IMR-90 (cell line): ENCODE results near the gene OR10J1. TPM values are rescaled to one million over a fixed set of nuclear protein-coding genes. Genes with fewer than 3 reads are reported as not detected.
A peak's percentile ranks its signal among the peaks of the same experiment; 100 is the strongest.

Experiments
- ATAC-seq: fragments of 200-7000 bp; cut with Tn5 transposase; 2 replicates; pipeline ENCODE4 v1.9.1; 2020; ENCODE audit warnings: low read depth, mild to moderate bottlenecking, moderate library complexity
- BruUV-seq: library from RNA; stranded (reverse); fragments of 400-500 nt; replicated peaks from 2 replicates; lab custom pipeline; 2021; lab: Mats Ljungman, UMichigan
- CTCF ChIA-PET: fragments of 300-600 bp; formaldehyde crosslinking; extraction: SDS; loops from one replicate; lab custom pipeline; 2021; ENCODE audit warnings: antibody characterized with exemption; lab: Yijun Ruan, JAX
- POLR2A ChIA-PET: fragments of 300-600 bp; sonication (Branson Sonifier 250); formaldehyde crosslinking; loops from one replicate; lab custom pipeline; 2022; ENCODE audit warnings: antibody characterized with exemption; ENCODE audit not compliant: unreplicated experiment; lab: Charles Lee
- DNase-seq: peaks from one replicate; pipeline ENCODE4 v3.0.0; 2013
- H2AFZ ChIP-seq: replicated peaks from 2 replicates; pipeline ENCODE3; 2013; ENCODE audit warnings: low read length, mild to moderate bottlenecking; ENCODE audit not compliant: poor library complexity
- H2AK5ac ChIP-seq: 2 replicates; pipeline ENCODE4 v1.6.1; 2013; ENCODE audit warnings: low read depth, low read length, inconsistent platforms
- H2AK9ac ChIP-seq: replicated peaks from 2 replicates; pipeline ENCODE3; 2013; ENCODE audit warnings: mild to moderate bottlenecking, low read depth, low read length, moderate library complexity; ENCODE audit not compliant: poor library complexity
- H2BK120ac ChIP-seq: 2 replicates; pipeline ENCODE4 v1.6.1; 2013; ENCODE audit warnings: low read depth, low read length, inconsistent platforms
- H2BK15ac ChIP-seq: 3 replicates; pipeline ENCODE4 v1.6.1; 2013; ENCODE audit warnings: low read depth, low read length, inconsistent platforms
- H2BK20ac ChIP-seq: 2 replicates; pipeline ENCODE4 v1.6.1; 2013; ENCODE audit warnings: low read depth, mild to moderate bottlenecking, inconsistent platforms, low read length, moderate library complexity
- H2BK5ac ChIP-seq: 2 replicates; pipeline ENCODE4 v1.6.1; 2013; ENCODE audit warnings: mild to moderate bottlenecking, low read depth, low read length, inconsistent platforms; ENCODE audit not compliant: poor library complexity, severe bottlenecking
- H3K14ac ChIP-seq: replicated peaks from 2 replicates; pipeline ENCODE4 v1.6.1; 2013; ENCODE audit warnings: low read depth, low read length, inconsistent platforms
- H3K18ac ChIP-seq: 2 replicates; pipeline ENCODE4 v1.6.1; 2013; ENCODE audit warnings: low read depth, low read length, control low read depth
- H3K23ac ChIP-seq: 2 replicates; pipeline ENCODE4 v1.6.1; 2013; ENCODE audit warnings: low read depth, low read length, inconsistent platforms
- H3K27ac ChIP-seq: 2 replicates; pipeline ENCODE4 v1.5.1; 2013; ENCODE audit warnings: mild to moderate bottlenecking, control low read depth, low read length; ENCODE audit not compliant: insufficient read depth
- H3K27me3 ChIP-seq: 2 replicates; pipeline ENCODE4 v1.6.1; 2013; ENCODE audit warnings: low read length; ENCODE audit not compliant: control insufficient read depth, insufficient read depth
- H3K36me3 ChIP-seq: 2 replicates; pipeline ENCODE4 v1.6.1; 2013; ENCODE audit warnings: low read length, mixed read lengths; ENCODE audit not compliant: control insufficient read depth, insufficient read depth
- H3K4ac ChIP-seq: 2 replicates; pipeline ENCODE4 v1.6.1; 2013; ENCODE audit warnings: low read depth, low read length, inconsistent platforms
- H3K4me1 ChIP-seq: 2 replicates; pipeline ENCODE4 v1.6.1; 2013; ENCODE audit warnings: low read length, mixed read lengths; ENCODE audit not compliant: control insufficient read depth, insufficient read depth
- H3K4me2 ChIP-seq: 2 replicates; pipeline ENCODE4 v1.6.1; 2013; ENCODE audit warnings: low read depth, mild to moderate bottlenecking, control low read depth, low read length, moderate library complexity
- H3K4me3 ChIP-seq: 2 replicates; pipeline ENCODE4 v1.5.1; 2013; ENCODE audit warnings: low read depth, mild to moderate bottlenecking, control low read depth, low read length, moderate library complexity; ENCODE audit not compliant: insufficient read depth
- H3K56ac ChIP-seq: 2 replicates; pipeline ENCODE4 v1.6.1; 2013; ENCODE audit warnings: low read length, inconsistent platforms; ENCODE audit not compliant: insufficient read depth; ENCODE audit errors: extremely low read depth
- H3K79me1 ChIP-seq, 2 experiments: 2 replicates each; pipeline ENCODE4 v1.6.1; 2013; ENCODE audit warnings: low read length in 2 of 2, inconsistent platforms in 1 of 2, low read depth in 1 of 2
- H3K9ac ChIP-seq: 2 replicates; pipeline ENCODE4 v1.6.1; 2013; ENCODE audit warnings: low read depth, low read length, control low read depth
- H3K9me1 ChIP-seq: 2 replicates; pipeline ENCODE4 v1.6.1; 2013; ENCODE audit warnings: low read length, inconsistent platforms; ENCODE audit not compliant: insufficient read depth
- H3K9me3 ChIP-seq: 2 replicates; pipeline ENCODE4 v1.6.1; 2013; ENCODE audit warnings: low read length; ENCODE audit not compliant: control insufficient read depth, insufficient read depth
- H4K20me1 ChIP-seq: 2 replicates; pipeline ENCODE4 v1.6.1; 2013; ENCODE audit warnings: low read length, inconsistent platforms; ENCODE audit not compliant: insufficient read depth
- H4K5ac ChIP-seq: 2 replicates; pipeline ENCODE4 v1.6.1; 2013; ENCODE audit warnings: mild to moderate bottlenecking, low read depth, low read length, control low read depth
- H4K8ac ChIP-seq, 2 experiments: 2 replicates each; pipeline ENCODE4 v1.6.1; 2013; ENCODE audit warnings: low read depth in 2 of 2, low read length in 2 of 2, control low read depth in 1 of 2, inconsistent platforms in 1 of 2
- H4K91ac ChIP-seq: 2 replicates; pipeline ENCODE4 v1.6.1; 2013; ENCODE audit warnings: low read depth, low read length, inconsistent platforms; ENCODE audit not compliant: insufficient read depth
- CTCF ChIP-seq: conservative IDR thresholded peaks from 2 replicates; pipeline ENCODE4 v1.5.1; 2012; ENCODE audit warnings: mild to moderate bottlenecking, low read depth, low read length, improper control_type of control experiment
- POLR2A ChIP-seq: IDR thresholded peaks from 2 replicates; pipeline ENCODE4 v1.6.1; 2012; ENCODE audit warnings: mild to moderate bottlenecking, low read depth, low read length
- SMC3 ChIP-seq: fragments of 150-350 bp; IDR thresholded peaks from 2 replicates; pipeline ENCODE4 v1.6.1; 2016; ENCODE audit warnings: low read depth, mild to moderate bottlenecking, antibody characterized with exemption, low read length, moderate library complexity
- USF2 ChIP-seq: fragments of 150-350 bp; IDR thresholded peaks from 2 replicates; pipeline ENCODE4 v1.6.1; 2017; ENCODE audit warnings: mild to moderate bottlenecking, antibody characterized with exemption, low read length, low read depth
- WGBS, 2 experiments: methylation state at CpG; one replicate each; pipeline versions ENCODE4 v1.1.5 to v1.1.7; 2013; ENCODE audit warnings: missing lambda C conversion rate in 2 of 2; ENCODE audit not compliant: insufficient read length in 1 of 2; ENCODE audit errors: extremely low coverage in 2 of 2; 5-methylcytosine and 5-hydroxymethylcytosine counted together
- dilution Hi-C: fragments of 300-500 bp; cut with HindIII; formaldehyde crosslinking; loops from one replicate; pipeline ENCODE4 v1.14.3; 2018; ENCODE audit warnings: low sequenced_read_pairs; ENCODE audit not compliant: unreplicated experiment
- in situ Hi-C: fragments of 300-500 bp; cut with MboI; formaldehyde crosslinking; loops from 3 replicates; pipeline ENCODE4 v1.14.3; 2019; ENCODE audit warnings: low sequenced_read_pairs, inconsistent platforms, mixed read lengths
- intact Hi-C: fragments of 100-400 bp; cut with micrococcal nuclease; formaldehyde crosslinking; loops from 2 replicates; pipeline ENCODE4 v1.10.0; 2022
- polyA plus RNA-seq, 3 experiments: library from polyadenylated mRNA; depleted of rRNA; stranded (reverse); fragments of >200 nt; gene quantifications; 2 replicates each; pipeline ENCODE4 v1.2.3, GENCODE V29; 2012; ENCODE audit warnings: low replicate concordance in 1 of 3
- total RNA-seq: library from RNA; depleted of rRNA; stranded (reverse); fragments of >200 nt; gene quantifications from 2 replicates; pipeline ENCODE4 v1.2.3, GENCODE V29; 2012

Gene OR10J1
- total and polyA plus RNA-seq, 2 of the 4 experiments (the other 2 are of a cell fraction): not detected

- Histone ChIP-seq H2BK120ac (no peak overlapping the region), H2BK20ac (no peak overlapping the region), H4K5ac (no peak overlapping the region), H2BK15ac (no peak overlapping the region), H3K9ac (no peak overlapping the region), H3K36me3 (no peaks in the 10 kb centered on the region), H2AFZ (no peak overlapping the region), H3K4me3 (no peak overlapping the region), H4K20me1 (no peaks in the 10 kb centered on the region), H3K56ac (no peak overlapping the region), H3K27ac (no peak overlapping the region), H3K14ac (no peak overlapping the region), H2BK5ac (no peak overlapping the region), H3K9me3 (peaks cover 16% of the 10 kb centered on the region), H3K79me1 (no peaks in the 10 kb centered on the region), H2AK5ac (no peak overlapping the region), H3K9me1 (no peaks in the 10 kb centered on the region), H3K4me1 (no peaks in the 10 kb centered on the region), H3K4ac (no peak overlapping the region), H3K4me2 (no peak overlapping the region), H4K8ac (no peak overlapping the region), H3K27me3 (no peaks in the 10 kb centered on the region), H2AK9ac (no peak overlapping the region), H3K23ac (no peak overlapping the region), H3K18ac (no peak overlapping the region), H4K91ac (no peak overlapping the region)
- POLR2A ChIA-PET: no interaction called here
- DNase-seq: no peak
- no peak for TF ChIP-seq SMC3
- TF ChIP-seq CTCF: 0 out of 2 replicates have a peak, but pooled peaks have one; percentile 4
- TF ChIP-seq POLR2A: no peak
- TF ChIP-seq USF2: no peak
- CTCF ChIA-PET: no interaction called here
- BruUV-seq: no TSS peak
- in situ Hi-C loops (no loop called here), dilution Hi-C loops (no loop called here), intact Hi-C loops (no loop called here)
- 83% methylated on average over 2 of the region's 8 CpGs; no CpG with 5 or more reads in 1 of the 2 experiments for WGBS, 2 experiments
- no peak for ATAC-seq
Measured at GRCh38 chr1:159421821-159422220, 17.7 kb upstream of the OR10J1 start.
